Astrocyte of the hippocampus (primary cell): ENCODE measurements around the gene PRKCZ.

Experiments used
- DNase-seq: peaks from one replicate; pipeline ENCODE4 v3.0.0; 2011; ENCODE audit warnings: low read depth, low spot score

PRKCZ gene

GRCh38 chr1:2177541-2177940 is 127.3 kb downstream of the PRKCZ start:
- no peak for DNase-seq

- DNase-seq = no peak
Measured at GRCh38 chr1:2177946-2178538, 127.8 kb downstream of the PRKCZ start.

DNA sequence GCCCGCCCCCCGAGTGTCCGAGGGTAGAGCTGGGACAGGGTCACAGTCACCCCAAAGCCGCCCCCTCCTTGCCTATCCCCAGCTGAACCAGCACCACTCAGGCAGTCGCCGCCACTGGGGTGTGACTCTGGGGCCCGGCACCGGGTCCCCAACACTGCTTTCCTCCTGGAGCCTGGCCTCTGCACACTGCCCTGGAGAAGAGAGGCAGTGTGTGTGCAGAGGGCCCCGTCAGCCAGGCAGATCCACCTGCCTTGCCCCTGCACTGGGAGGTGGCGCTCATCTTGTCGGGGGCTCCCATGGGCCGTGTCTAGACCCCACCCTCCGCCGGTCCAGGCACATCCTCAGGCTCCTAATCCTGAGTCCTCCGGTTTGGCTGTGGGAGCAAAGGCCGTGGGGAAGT is 128.7 kb downstream of the PRKCZ start:
- no peak for DNase-seq

DNA sequence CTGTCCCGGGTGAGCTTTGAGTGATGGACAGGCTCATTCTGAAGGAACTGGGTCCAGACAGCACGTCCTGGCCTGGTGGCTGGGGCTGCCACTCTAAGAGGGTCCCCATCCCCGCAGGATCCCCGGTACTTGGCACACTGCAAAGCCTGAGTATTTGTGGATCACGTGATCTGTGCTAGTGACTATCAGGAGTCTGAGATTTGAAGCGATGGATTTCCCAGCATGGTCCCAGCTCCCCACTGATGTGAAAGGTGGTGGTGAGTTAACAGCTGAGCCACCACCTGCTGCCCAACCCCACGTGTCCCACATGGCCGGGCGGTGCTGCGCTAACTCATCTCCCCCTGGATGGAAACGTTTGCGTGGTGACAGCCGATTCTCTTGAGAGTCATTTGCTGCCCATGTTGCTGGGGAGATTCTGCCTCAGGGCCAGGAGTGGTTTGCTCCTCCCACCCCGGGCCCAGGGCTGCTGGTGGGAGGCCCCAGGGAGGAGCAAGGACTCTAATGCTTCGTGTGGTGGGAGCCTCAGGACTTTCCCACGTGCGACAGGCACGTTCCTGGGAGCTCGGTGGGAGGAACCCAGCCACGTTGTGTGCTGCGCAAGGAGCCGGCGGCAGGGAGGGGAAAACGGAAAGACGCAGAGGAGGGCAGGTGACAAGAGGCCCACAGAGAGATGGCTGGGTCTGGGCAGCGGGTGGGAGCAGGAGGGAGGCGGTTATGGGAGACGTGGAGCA is 129.2 kb downstream of the PRKCZ start:
- no peak for DNase-seq

GRCh38 chr1:2180297-2181245 is 130.4 kb downstream of the PRKCZ start:
- DNase-seq = no peak

- no peak for DNase-seq
Measured at GRCh38 chr1:2181271-2181670, 131.1 kb downstream of the PRKCZ start.

- DNase-seq = no peak
Measured at GRCh38 chr1:2181752-2182151, 131.5 kb downstream of the PRKCZ start.

DNA sequence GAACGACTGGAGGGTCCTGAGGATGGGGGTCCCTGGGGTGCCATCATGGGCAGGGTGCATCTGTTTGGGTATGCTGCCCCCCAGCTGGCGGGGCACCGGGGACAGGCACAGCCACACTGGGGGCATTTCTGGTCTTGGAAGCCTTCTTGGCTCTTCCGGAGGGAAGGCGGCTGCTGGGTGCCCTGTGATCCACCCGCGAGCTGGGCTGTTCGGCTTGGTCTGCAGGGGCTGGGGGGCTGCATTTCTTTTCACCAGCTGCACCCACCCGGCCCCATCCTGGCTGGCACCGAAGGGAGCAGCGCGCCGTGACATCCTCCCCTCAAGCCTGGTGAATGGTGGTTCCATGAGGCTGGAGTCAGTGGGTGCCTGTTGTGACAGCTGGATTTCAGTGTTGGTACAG is 132.2 kb downstream of the PRKCZ start:
- no peak for DNase-seq

DNA sequence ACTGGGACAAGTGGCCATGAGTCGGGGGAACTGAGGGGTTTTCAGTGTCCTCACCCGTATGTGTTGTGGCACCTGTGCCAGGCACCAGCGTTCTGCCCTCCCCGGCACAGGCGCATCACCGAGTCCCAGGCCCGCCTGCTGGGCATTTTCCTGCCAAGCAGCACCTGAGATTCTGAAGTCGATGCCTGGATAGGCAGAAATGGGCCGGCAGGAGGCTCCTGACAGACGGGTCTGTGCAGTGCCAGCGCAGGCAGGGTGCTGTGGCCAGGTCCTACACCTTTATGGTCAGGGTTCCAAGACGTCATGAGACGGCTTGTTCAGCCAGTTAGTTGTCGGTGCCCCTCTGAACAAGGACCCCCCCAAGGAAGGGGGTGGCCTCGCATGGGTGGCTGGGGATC is 133.7 kb downstream of the PRKCZ start:
- DNase-seq = no peak

- DNase-seq = no peak
Measured at GRCh38 chr1:2184531-2184930, 134.3 kb downstream of the PRKCZ start.

GRCh38 chr1:2184934-2185333 is 134.7 kb downstream of the PRKCZ start:
- no peak for DNase-seq

GRCh38 chr1:2185880-2186855 is 136.0 kb downstream of the PRKCZ start:
- no peak for DNase-seq

DNA sequence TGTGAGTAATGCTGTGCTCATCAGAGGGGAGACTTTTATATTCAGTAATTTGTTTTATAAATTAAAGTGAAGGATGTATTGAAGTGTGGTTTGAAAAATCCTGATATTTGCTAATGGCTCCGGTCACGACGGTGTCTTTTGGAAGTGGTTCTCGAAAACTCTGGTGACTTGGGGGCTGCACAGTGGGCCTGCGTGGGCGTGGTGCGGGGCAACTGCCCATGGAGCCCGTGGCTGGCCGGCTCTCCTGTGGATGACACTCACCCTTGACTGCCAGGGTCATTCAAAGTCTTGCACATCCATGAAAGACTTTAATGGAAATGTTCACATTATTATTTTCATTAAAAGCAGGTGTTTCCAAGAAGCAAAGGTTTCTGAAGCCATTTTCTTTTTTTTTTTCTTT is 136.7 kb downstream of the PRKCZ start:
- DNase-seq = no peak

DNA sequence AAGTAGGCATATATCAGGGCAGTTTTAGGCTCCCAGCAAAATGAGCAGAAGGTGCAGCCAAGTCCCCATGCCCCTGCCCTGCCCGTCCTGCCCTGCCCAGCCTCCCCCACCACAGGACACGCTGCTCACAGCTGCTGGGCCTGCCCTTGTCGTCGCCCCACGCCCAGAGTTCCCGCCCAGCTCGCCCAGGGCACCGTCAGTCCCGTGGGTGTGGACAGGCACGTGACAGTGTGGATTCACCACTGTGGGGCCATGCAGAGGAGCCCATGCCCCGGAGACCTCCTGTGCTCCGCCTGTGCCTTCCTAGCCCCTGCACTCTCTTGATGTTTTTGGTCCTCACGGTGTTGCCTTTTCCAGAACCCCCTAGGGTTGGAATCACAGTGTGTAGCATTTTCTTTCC is 137.4 kb downstream of the PRKCZ start:
- DNase-seq = no peak

- no peak for DNase-seq
Measured at GRCh38 chr1:2188336-2188735, 138.1 kb downstream of the PRKCZ start.

DNA sequence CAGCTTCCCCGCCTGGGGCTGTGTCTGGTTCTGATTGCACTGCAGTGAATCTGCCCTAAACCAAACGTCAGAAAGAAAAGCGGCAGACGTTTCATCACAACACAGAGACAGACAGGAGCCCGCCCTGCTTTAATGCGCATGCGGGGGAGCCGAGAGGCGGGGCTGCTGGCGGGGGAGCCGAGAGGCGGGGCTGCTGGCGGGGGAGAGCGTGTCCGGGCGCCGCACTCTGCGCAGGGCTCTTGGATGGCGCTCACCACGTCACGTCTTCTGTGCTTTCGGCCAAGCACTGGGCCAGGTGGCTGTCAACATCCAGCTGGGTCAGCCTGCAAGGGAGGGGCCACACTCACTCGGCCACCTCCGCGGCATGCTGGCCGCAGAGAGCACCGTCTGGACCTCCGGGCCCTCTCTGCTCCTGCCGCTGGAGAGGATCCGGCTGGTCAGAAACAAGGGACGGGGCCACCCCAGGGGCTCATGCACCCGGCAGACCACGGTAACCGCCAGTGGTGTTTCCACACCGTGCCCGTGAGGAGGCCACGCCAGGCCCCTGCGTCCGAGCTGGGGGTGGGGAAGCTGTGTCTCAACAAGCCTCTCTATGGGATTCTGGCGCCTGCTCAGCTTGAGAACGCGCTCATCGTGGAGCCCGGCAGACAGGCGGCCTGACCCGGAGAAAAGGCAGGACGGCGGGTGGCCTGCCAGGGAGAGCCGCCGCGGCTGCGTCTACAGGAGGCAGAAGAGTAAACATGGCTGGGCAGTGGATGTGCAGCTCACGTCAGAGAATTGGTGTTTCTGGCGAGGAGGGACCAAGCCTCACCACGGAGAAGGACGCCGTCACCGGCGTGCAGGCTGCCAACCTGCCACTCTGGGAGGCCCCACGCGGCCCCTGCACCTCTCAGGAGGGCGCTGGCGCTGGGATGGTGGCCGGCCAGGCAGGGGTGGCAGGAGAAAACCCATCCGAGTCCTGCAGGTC is 139.5 kb downstream of the PRKCZ start:
- DNase-seq = peak; percentile 98

GRCh38 chr1:2190491-2190976 is 140.3 kb downstream of the PRKCZ start:
- no peak for DNase-seq

GRCh38 chr1:2192031-2192995 is 142.1 kb downstream of the PRKCZ start:
- peak; percentile 77 for DNase-seq
